K562 (cell line): ENCODE data around the gene CLDND2. TPM values are rescaled to one million over a fixed set of nuclear protein-coding genes. Genes with fewer than 3 reads are reported as not detected.
A peak's percentile ranks its signal among the peaks of the same experiment; 100 is the strongest.

Experiments used
- ATAC-seq: fragments of 200-7000 bp; cut with Tn5 transposase; 3 replicates; pipeline ENCODE4 v1.9.1; 2020; ENCODE audit warnings: moderate library complexity
- BruUV-seq: library from RNA; stranded (reverse); fragments of 400-500 nt; replicated peaks from 2 replicates; lab custom pipeline; 2021; lab: Mats Ljungman, UMichigan
- CTCF ChIA-PET: fragments of 300-600 bp; formaldehyde crosslinking; extraction: SDS; loops from one replicate; lab custom pipeline; 2021; ENCODE audit warnings: low intra/inter-chr PET ratio; lab: Yijun Ruan, JAX
- POLR2A ChIA-PET: fragments of 300-600, 350-650 bp; sonication (Branson Sonifier 250); formaldehyde crosslinking; extraction: SDS; loops from one replicate; lab custom pipeline; 2021; ENCODE audit warnings: antibody characterized with exemption, inconsistent platforms; lab: Yijun Ruan, JAX
- DNase-seq, 4 experiments: peaks; one replicate each; pipeline versions ENCODE4 v3.0.0 to v3.0.0-alpha.2; 2011 to 2018; ENCODE audit warnings: low spot score in 3 of 4, mixed read lengths in 3 of 4; ENCODE audit errors: extremely low read depth in 1 of 4
- FAIRE-seq: peaks from 2 replicates; lab custom pipeline; 2011; peaks lifted over from hg19 to GRCh38; lab: Jason Lieb, UNC
- H2AFZ ChIP-seq: 2 replicates; pipeline ENCODE4 v1.6.0; 2011; ENCODE audit warnings: low read depth, low read length, control low read depth, inconsistent platforms
- H3K27ac ChIP-seq: fragments of 200-600 bp; 3 replicates; pipeline ENCODE4 v1.8.0; 2011; ENCODE audit warnings: low read depth, mild to moderate bottlenecking, control low read depth, inconsistent platforms, low read length, moderate library complexity, mixed read lengths; ENCODE audit errors: extremely low read depth
- H3K27me3 ChIP-seq, 2 experiments: fragments of 300-600 bp in 1 of 2; 2 replicates in 1 of 2; 3 replicates in 1 of 2; pipeline versions ENCODE4 v1.6.0 to v1.8.0; 2011; ENCODE audit warnings: inconsistent platforms in 2 of 2, low read length in 2 of 2, mild to moderate bottlenecking in 1 of 2, mixed read lengths in 1 of 2, moderate library complexity in 1 of 2; ENCODE audit not compliant: control insufficient read depth in 2 of 2, insufficient read depth in 2 of 2
- H3K36me3 ChIP-seq: fragments of 300-600 bp; 3 replicates; pipeline ENCODE4 v1.8.0; 2011; ENCODE audit warnings: mild to moderate bottlenecking, low read length, inconsistent platforms; ENCODE audit not compliant: control insufficient read depth, insufficient read depth
- H3K4me1 ChIP-seq, 2 experiments: fragments of 200-600 bp in 1 of 2; replicated peaks in 1 of 2; 2 replicates in 1 of 2; 3 replicates in 1 of 2; pipeline versions ENCODE4 v1.5.1 to v1.8.0; 2011; ENCODE audit warnings: inconsistent platforms in 2 of 2, low read length in 2 of 2, mild to moderate bottlenecking in 1 of 2, mixed read lengths in 1 of 2, moderate library complexity in 1 of 2; ENCODE audit not compliant: control insufficient read depth in 2 of 2, insufficient read depth in 2 of 2
- H3K4me2 ChIP-seq: 2 replicates; pipeline ENCODE4 v1.6.1; 2011; ENCODE audit warnings: low read length, control low read depth, inconsistent platforms, mixed read lengths; ENCODE audit not compliant: insufficient read depth
- H3K4me3 ChIP-seq: fragments of 200-600 bp; sonication (generic), shearing (Covaris generic); 2 replicates; pipeline ENCODE4 v1.5.1; 2016; ENCODE audit warnings: control low read depth, inconsistent platforms
- H3K79me2 ChIP-seq: fragments of 200-600 bp; 3 replicates; pipeline ENCODE4 v1.8.0; 2011; ENCODE audit warnings: low read length, inconsistent platforms; ENCODE audit not compliant: control insufficient read depth, insufficient read depth
- H3K9ac ChIP-seq, 2 experiments: 2 replicates each; pipeline versions ENCODE4 v1.6.0 to v1.6.1; 2011; ENCODE audit warnings: low read depth in 2 of 2, low read length in 2 of 2, control low read depth in 1 of 2, inconsistent platforms in 1 of 2, mild to moderate bottlenecking in 1 of 2, mixed read lengths in 1 of 2; ENCODE audit not compliant: insufficient read depth in 1 of 2
- H3K9me1 ChIP-seq: one replicate; pipeline ENCODE4 v1.6.0; 2011; ENCODE audit warnings: inconsistent platforms, mild to moderate bottlenecking, low read length, moderate library complexity; ENCODE audit not compliant: control insufficient read depth, insufficient read depth
- H3K9me3 ChIP-seq: replicated peaks from 2 replicates; pipeline ENCODE4 v1.5.1; 2011; ENCODE audit warnings: low read depth, low read length, inconsistent platforms; ENCODE audit not compliant: control insufficient read depth, insufficient read depth
- H4K20me1 ChIP-seq: replicated peaks from 2 replicates; pipeline ENCODE4 v1.6.1; 2011; ENCODE audit warnings: low read length, inconsistent platforms, mixed read lengths; ENCODE audit not compliant: control insufficient read depth, insufficient read depth
- C11orf30 ChIP-seq: fragments of 450-650 bp; IDR thresholded peaks from 2 replicates; pipeline ENCODE4 v1.6.1; 2016; ENCODE audit warnings: low read depth, mild to moderate bottlenecking
- ELF2 ChIP-seq: fragments of 250-450 bp; sonication (Bioruptor Pico); IDR thresholded peaks from 2 replicates; pipeline ENCODE4 v1.5.0; 2021; ENCODE audit warnings: mild to moderate bottlenecking
- HIVEP1 ChIP-seq: fragments of 250-450 bp; sonication (Bioruptor Pico); IDR thresholded peaks from 2 replicates; pipeline ENCODE4 v1.4.0; 2020; ENCODE audit warnings: mild to moderate bottlenecking
- KAT7 ChIP-seq: sonication (generic); formaldehyde crosslinking; IDR thresholded peaks from 2 replicates; pipeline ENCODE4 v1.8.0; 2022; ENCODE audit warnings: missing genetic modification reagents, mild to moderate bottlenecking, borderline replicate concordance
- MTA2 ChIP-seq: fragments of 450-650 bp; IDR thresholded peaks from 2 replicates; pipeline ENCODE4 v1.6.1; 2016; ENCODE audit warnings: low read depth
- NR4A1 ChIP-seq, 2 experiments: fragments of 250-450 bp in 1 of 2; fragments of 450-650 bp in 1 of 2; sonication (Bioruptor Pico) in 1 of 2; IDR thresholded peaks; 2 replicates each; pipeline versions ENCODE4 v1.4.0 to v1.6.1; 2016 to 2020; ENCODE audit warnings: mild to moderate bottlenecking in 2 of 2, missing compliant biosample characterization in 1 of 2, missing genetic modification characterization in 1 of 2, moderate library complexity in 1 of 2
- PHF8 ChIP-seq: fragments of 200-600 bp; sonication (generic); IDR thresholded peaks from 2 replicates; pipeline ENCODE4 v1.6.1; 2012; ENCODE audit warnings: mixed run types, mild to moderate bottlenecking, inconsistent platforms, low read length, moderate library complexity, borderline replicate concordance
- POLR2A ChIP-seq: fragments of 450-650 bp; conservative IDR thresholded peaks from 2 replicates; pipeline ENCODE4 v1.6.1; 2016
- SAFB2 ChIP-seq: fragments of 200-400 bp; formaldehyde crosslinking; IDR thresholded peaks from 2 replicates; pipeline ENCODE4 v1.6.1; 2018; ENCODE audit warnings: borderline replicate concordance, low read length, low read depth, moderate library complexity; ENCODE audit not compliant: severe bottlenecking
- SRSF9 ChIP-seq: fragments of 200-400 bp; formaldehyde crosslinking; IDR thresholded peaks from 2 replicates; pipeline ENCODE4 v1.6.1; 2017; ENCODE audit warnings: low read depth, low read length, borderline replicate concordance
- ZBTB17 ChIP-seq: fragments of 450-650 bp; formaldehyde crosslinking; IDR thresholded peaks from 2 replicates; pipeline ENCODE4 v1.4.0; 2020; ENCODE audit warnings: mild to moderate bottlenecking
- ZNF12 ChIP-seq: sonication (generic); formaldehyde crosslinking; IDR thresholded peaks from 2 replicates; pipeline ENCODE4 v1.4.0; 2020; ENCODE audit warnings: mild to moderate bottlenecking, missing genetic modification reagents
- WGBS: fragments of 100-300 bp; shearing (Covaris generic); methylation state at CpG from one replicate; pipeline ENCODE4 v1.1.6; 2016; ENCODE audit warnings: low coverage, mixed read lengths; ENCODE audit not compliant: insufficient coverage; ENCODE audit errors: missing lambda C conversion rate; 5-methylcytosine and 5-hydroxymethylcytosine counted together
- in situ Hi-C: fragments of 300-500 bp; cut with MboI; formaldehyde crosslinking; loops from 4 replicates; pipeline ENCODE4 v1.15.0; 2018; ENCODE audit warnings: inconsistent platforms, mixed read lengths
- intact Hi-C: fragments of 100-400 bp; cut with micrococcal nuclease; formaldehyde crosslinking; loops from 2 replicates; pipeline ENCODE4 v1.14.2; 2022
- polyA plus RNA-seq, 8 experiments: library from polyadenylated mRNA; depleted of rRNA in 4 of 8; stranded (reverse) in 5 of 8; unstranded in 3 of 8; fragments of >200 nt; fragmentation: Nextera tagmentation in 2 of 8; fragmentation: Illumina TruSeq in 1 of 8; extraction: Ambion mirVana in 2 of 8; extraction: Trizol in 1 of 8; gene quantifications; 2 replicates each; pipeline versions ENCODE4 v1.2.1 to v1.2.3, GENCODE V29; 2011 to 2014; ENCODE audit warnings: inconsistent platforms in 1 of 8, missing spikeins in 1 of 8
- total RNA-seq, 7 experiments: library from RNA; depleted of rRNA in 6 of 7; stranded (reverse); fragments of >200 nt in 6 of 7; fragmentation: Illumina TruSeq in 2 of 7; extraction: Trizol in 2 of 7; gene quantifications; 2 replicates each; pipeline versions ENCODE4 v1.2.1 to v1.2.3, GENCODE V29; 2011 to 2021; ENCODE audit warnings: low replicate concordance in 1 of 7
- TF ChIP-seq, protein P1 (sequence below): fragments of 250-450 bp; sonication (Bioruptor Pico); IDR thresholded peaks from 2 replicates; pipeline ENCODE4 v1.8.0; 2022; ENCODE audit warnings: inconsistent platforms, mild to moderate bottlenecking, moderate library complexity, borderline replicate concordance
- TF ChIP-seq, protein P2 (sequence below): fragments of 450-650 bp; IDR thresholded peaks from 2 replicates; pipeline ENCODE4 v1.6.1; 2017; ENCODE audit warnings: mild to moderate bottlenecking, moderate library complexity
- TF ChIP-seq, protein P3 (sequence below): fragments of 450-650 bp; formaldehyde crosslinking; IDR thresholded peaks from 2 replicates; pipeline ENCODE4 v1.4.0; 2020; ENCODE audit warnings: mild to moderate bottlenecking, moderate library complexity
- TF ChIP-seq, protein P4 (sequence below): sonication (generic); formaldehyde crosslinking; IDR thresholded peaks from 2 replicates; pipeline ENCODE4 v1.8.0; 2022; ENCODE audit warnings: mild to moderate bottlenecking, missing genetic modification reagents

Gene CLDND2
- total and polyA plus RNA-seq, 9 of the 15 experiments (the other 6 are each of a cell fraction or from before 2014, with no cell fraction given), result 0.45 to 4.0 (median 1.2) TPM; not detected in 3

DNA sequence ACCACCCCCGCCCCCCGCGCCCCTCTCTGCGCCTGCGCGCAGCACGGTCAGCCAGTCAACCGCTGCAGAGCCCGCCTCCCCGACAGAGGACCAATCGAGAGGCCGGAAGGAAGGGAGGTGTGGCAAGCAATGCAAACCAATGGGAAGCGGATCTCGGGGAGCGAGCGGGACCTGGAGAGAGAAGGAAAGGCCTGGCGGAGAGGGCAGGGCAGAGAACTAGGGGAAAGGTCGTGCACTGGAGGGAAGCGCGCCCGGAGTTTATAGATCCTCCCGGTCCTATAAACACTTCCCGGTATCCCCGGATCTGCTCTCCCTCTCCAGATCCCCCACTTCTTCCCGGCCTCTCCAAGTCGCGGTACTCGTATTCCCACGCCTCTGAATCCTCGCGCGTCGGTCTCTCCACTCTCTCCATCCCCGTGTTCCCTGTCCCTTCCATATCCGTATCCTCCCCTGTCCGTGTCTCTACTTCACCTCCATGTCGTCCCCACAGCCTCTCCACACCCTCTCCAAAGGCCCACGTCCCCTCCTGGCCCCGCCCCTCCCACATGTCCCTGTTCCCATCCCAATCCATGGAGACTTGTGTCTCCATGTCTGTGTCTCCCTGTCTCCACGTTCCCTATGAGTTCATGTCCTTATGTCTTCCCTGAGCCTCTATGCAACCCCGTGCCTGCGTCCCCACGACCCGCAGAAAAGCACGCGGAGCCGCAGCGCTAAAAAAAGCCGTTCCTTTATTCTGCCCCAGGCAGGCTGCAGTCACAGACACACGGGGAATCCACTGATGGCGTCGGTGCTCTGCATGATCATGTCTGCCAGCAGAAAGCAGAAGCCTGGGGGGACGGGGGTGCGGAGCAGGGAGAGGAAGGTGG, 2.2 kb downstream of the CLDND2 start:
- H2AFZ ChIP-seq, result peak overlapping the region; percentile 12
- H3K4me1 ChIP-seq, result peaks cover 28 to 48% of the 10 kb centered on the region in 2 experiments
- DNase-seq (peak; percentile 96 to 99 (median 97)), ATAC-seq (peak; percentile 82), FAIRE-seq (peak; percentile 97)
- in situ Hi-C loops, result no loop called here
- peak overlapping the region; percentile 92 for H3K27ac ChIP-seq
- intact Hi-C loops, result loop anchor here (1.0 kb wide), 2 partner anchors 24 to 27 kb away; partner anchors contain the start of gene C19orf84
- peaks cover 61% of the 10 kb centered on the region for H3K79me2 ChIP-seq
- no peaks in the 10 kb centered on the region for H3K9me1 ChIP-seq
- H3K4me3 ChIP-seq, result peak overlapping the region; percentile 75
- ChIA-PET POLR2A (interaction anchor here (0.9 to 1.7 kb wide), 8 partner anchors 10 to 27 kb away, joined by 3 to 13 read pairs (median 6); partner anchors contain the start of gene VSIG10L), CTCF (no interaction called here)
- peak overlapping the region; percentile 93 to 96 for H3K9ac ChIP-seq
- no peaks in the 10 kb centered on the region for H3K9me3 ChIP-seq
- H3K4me2 ChIP-seq, result peak overlapping the region; percentile 96
- H3K36me3 ChIP-seq, result no peaks in the 10 kb centered on the region
- under 1% methylated on average over 54 of the region's 54 CpGs for WGBS
- H3K27me3 ChIP-seq, result no peaks in the 10 kb centered on the region
- H4K20me1 ChIP-seq, result no peaks in the 10 kb centered on the region
- BruUV-seq, result TSS peak; percentile 43
- TF ChIP-seq ZBTB17 (CRISPR knock-in tag), result no peak
- TF ChIP-seq ELF2 (CRISPR knock-in tag), result no peak
- TF ChIP-seq SRSF9, result no peak
- TF ChIP-seq NR4A1 (CRISPR knock-in tag; IDR thresholded peaks at IDR 0.05), result no peak
- TF ChIP-seq NR4A1 (tag; IDR thresholded peaks at IDR 0.05), result 0 out of 2 replicates have a peak, but pooled peaks have one; percentile 18
- TF ChIP-seq SAFB2, result no peak
- peak; percentile 64; the same call in 1 of the 2 replicates for TF ChIP-seq PHF8
- peak; percentile 97 for TF ChIP-seq POLR2A
- 0 out of 2 replicates have a peak, but pooled peaks have one; percentile 31 for TF ChIP-seq MTA2
- TF ChIP-seq, protein P1, sequence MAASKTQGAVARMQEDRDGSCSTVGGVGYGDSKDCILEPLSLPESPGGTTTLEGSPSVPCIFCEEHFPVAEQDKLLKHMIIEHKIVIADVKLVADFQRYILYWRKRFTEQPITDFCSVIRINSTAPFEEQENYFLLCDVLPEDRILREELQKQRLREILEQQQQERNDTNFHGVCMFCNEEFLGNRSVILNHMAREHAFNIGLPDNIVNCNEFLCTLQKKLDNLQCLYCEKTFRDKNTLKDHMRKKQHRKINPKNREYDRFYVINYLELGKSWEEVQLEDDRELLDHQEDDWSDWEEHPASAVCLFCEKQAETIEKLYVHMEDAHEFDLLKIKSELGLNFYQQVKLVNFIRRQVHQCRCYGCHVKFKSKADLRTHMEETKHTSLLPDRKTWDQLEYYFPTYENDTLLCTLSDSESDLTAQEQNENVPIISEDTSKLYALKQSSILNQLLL (CRISPR knock-in tag), result no peak
- TF ChIP-seq, protein P2, sequence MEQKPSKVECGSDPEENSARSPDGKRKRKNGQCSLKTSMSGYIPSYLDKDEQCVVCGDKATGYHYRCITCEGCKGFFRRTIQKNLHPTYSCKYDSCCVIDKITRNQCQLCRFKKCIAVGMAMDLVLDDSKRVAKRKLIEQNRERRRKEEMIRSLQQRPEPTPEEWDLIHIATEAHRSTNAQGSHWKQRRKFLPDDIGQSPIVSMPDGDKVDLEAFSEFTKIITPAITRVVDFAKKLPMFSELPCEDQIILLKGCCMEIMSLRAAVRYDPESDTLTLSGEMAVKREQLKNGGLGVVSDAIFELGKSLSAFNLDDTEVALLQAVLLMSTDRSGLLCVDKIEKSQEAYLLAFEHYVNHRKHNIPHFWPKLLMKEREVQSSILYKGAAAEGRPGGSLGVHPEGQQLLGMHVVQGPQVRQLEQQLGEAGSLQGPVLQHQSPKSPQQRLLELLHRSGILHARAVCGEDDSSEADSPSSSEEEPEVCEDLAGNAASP, result no peak
- TF ChIP-seq, protein P3, sequence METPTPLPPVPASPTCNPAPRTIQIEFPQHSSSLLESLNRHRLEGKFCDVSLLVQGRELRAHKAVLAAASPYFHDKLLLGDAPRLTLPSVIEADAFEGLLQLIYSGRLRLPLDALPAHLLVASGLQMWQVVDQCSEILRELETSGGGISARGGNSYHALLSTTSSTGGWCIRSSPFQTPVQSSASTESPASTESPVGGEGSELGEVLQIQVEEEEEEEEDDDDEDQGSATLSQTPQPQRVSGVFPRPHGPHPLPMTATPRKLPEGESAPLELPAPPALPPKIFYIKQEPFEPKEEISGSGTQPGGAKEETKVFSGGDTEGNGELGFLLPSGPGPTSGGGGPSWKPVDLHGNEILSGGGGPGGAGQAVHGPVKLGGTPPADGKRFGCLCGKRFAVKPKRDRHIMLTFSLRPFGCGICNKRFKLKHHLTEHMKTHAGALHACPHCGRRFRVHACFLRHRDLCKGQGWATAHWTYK, result no peak
- TF ChIP-seq, protein P4, sequence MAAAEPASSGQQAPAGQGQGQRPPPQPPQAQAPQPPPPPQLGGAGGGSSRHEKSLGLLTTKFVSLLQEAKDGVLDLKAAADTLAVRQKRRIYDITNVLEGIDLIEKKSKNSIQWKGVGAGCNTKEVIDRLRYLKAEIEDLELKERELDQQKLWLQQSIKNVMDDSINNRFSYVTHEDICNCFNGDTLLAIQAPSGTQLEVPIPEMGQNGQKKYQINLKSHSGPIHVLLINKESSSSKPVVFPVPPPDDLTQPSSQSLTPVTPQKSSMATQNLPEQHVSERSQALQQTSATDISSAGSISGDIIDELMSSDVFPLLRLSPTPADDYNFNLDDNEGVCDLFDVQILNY, result 0 out of 2 replicates have a peak, but pooled peaks have one; percentile 49
- TF ChIP-seq HIVEP1 (CRISPR knock-in tag), result no peak
- no peak for TF ChIP-seq KAT7 (CRISPR knock-in tag)
- TF ChIP-seq C11orf30, result no peak
- TF ChIP-seq ZNF12 (CRISPR knock-in tag), result no peak; the same call in 1 of the 2 replicates
